Trophoblast cell (in vitro differentiated cells and primary cell): Measurements from ENCODE around the gene UBQLNL.
A peak's percentile ranks its signal among the peaks of the same experiment; 100 is the strongest.

ENCODE experiments used
- DNase-seq, 2 donors: peaks; one replicate each; pipeline ENCODE4 v3.0.0-alpha.2; 2016
- H2AFZ ChIP-seq: 2 replicates; pipeline ENCODE4 v1.6.1; 2013; ENCODE audit warnings: low read length, moderate library complexity, mild to moderate bottlenecking; ENCODE audit not compliant: insufficient read depth, poor library complexity
- H2AK5ac ChIP-seq: 2 replicates; pipeline ENCODE4 v1.6.1; 2013; ENCODE audit warnings: mild to moderate bottlenecking, low read length
- H2BK120ac ChIP-seq: 2 replicates; pipeline ENCODE4 v1.6.1; 2013; ENCODE audit warnings: low read length, mild to moderate bottlenecking, moderate library complexity; ENCODE audit not compliant: insufficient read depth, poor library complexity
- H2BK12ac ChIP-seq: 2 replicates; pipeline ENCODE4 v1.6.1; 2013; ENCODE audit warnings: mild to moderate bottlenecking, low read length, moderate library complexity
- H2BK5ac ChIP-seq: 2 replicates; pipeline ENCODE4 v1.6.1; 2013; ENCODE audit warnings: low read length, low read depth, moderate library complexity, mild to moderate bottlenecking; ENCODE audit not compliant: poor library complexity
- H3K14ac ChIP-seq: 2 replicates; pipeline ENCODE4 v1.6.1; 2013; ENCODE audit warnings: mild to moderate bottlenecking, low read length
- H3K18ac ChIP-seq: 2 replicates; pipeline ENCODE4 v1.6.1; 2013; ENCODE audit warnings: mild to moderate bottlenecking, low read length
- H3K23ac ChIP-seq: 2 replicates; pipeline ENCODE4 v1.6.1; 2013; ENCODE audit warnings: low read length
- H3K27ac ChIP-seq: 2 replicates; pipeline ENCODE4 v1.5.1; 2013; ENCODE audit warnings: low read depth, mild to moderate bottlenecking, inconsistent platforms, low read length, moderate library complexity
- H3K27me3 ChIP-seq: 2 replicates; pipeline ENCODE4 v1.6.1; 2013; ENCODE audit warnings: inconsistent platforms, mild to moderate bottlenecking, low read length, moderate library complexity; ENCODE audit not compliant: insufficient read depth
- H3K36me3 ChIP-seq, 2 experiments: 1 replicate in 1 of 2; 2 replicates in 1 of 2; pipeline ENCODE4 v1.6.1; 2013; ENCODE audit warnings: low read length in 2 of 2, mild to moderate bottlenecking in 2 of 2, moderate library complexity in 1 of 2; ENCODE audit not compliant: insufficient read depth in 2 of 2, control insufficient read depth in 1 of 2
- H3K4ac ChIP-seq: 2 replicates; pipeline ENCODE4 v1.6.1; 2013; ENCODE audit warnings: low read depth, mild to moderate bottlenecking, low read length, moderate library complexity
- H3K4me1 ChIP-seq, 2 experiments: 1 replicate in 1 of 2; 2 replicates in 1 of 2; pipeline ENCODE4 v1.6.1; 2013; ENCODE audit warnings: low read length in 2 of 2, mild to moderate bottlenecking in 2 of 2, moderate library complexity in 1 of 2; ENCODE audit not compliant: insufficient read depth in 2 of 2, control insufficient read depth in 1 of 2
- H3K4me2 ChIP-seq: 2 replicates; pipeline ENCODE4 v1.6.1; 2013; ENCODE audit warnings: inconsistent platforms, mild to moderate bottlenecking, low read length, moderate library complexity
- H3K4me3 ChIP-seq: 2 replicates; pipeline ENCODE4 v1.5.1; 2013; ENCODE audit warnings: mild to moderate bottlenecking, low read depth, low read length, inconsistent platforms
- H3K79me1 ChIP-seq: one replicate; pipeline ENCODE4 v1.6.1; 2013; ENCODE audit warnings: low read length
- H3K79me2 ChIP-seq: 2 replicates; pipeline ENCODE4 v1.6.1; 2013; ENCODE audit warnings: low read length, mild to moderate bottlenecking; ENCODE audit not compliant: control insufficient read depth, insufficient read depth, poor library complexity
- H3K9ac ChIP-seq: 2 replicates; pipeline ENCODE4 v1.6.1; 2013; ENCODE audit warnings: mild to moderate bottlenecking, low read length
- H3K9me3 ChIP-seq: 2 replicates; pipeline ENCODE4 v1.6.1; 2013; ENCODE audit warnings: low read depth, mild to moderate bottlenecking, control low read depth, inconsistent platforms, low read length; ENCODE audit not compliant: insufficient read depth
- H4K12ac ChIP-seq: 2 replicates; pipeline ENCODE4 v1.6.1; 2013; ENCODE audit warnings: low read depth, mild to moderate bottlenecking, low read length, moderate library complexity
- H4K8ac ChIP-seq: 2 replicates; pipeline ENCODE4 v1.6.1; 2013; ENCODE audit warnings: low read depth, mild to moderate bottlenecking, low read length, moderate library complexity
- H4K91ac ChIP-seq: one replicate; pipeline ENCODE4 v1.6.1; 2013; ENCODE audit warnings: low read depth, mild to moderate bottlenecking, low read length, moderate library complexity
- WGBS: extraction: QIAGEN DNeasy Blood & Tissue Kit; methylation state at CpG from one replicate; pipeline ENCODE4 v1.1.7; 2013; ENCODE audit warnings: missing lambda C conversion rate; ENCODE audit not compliant: insufficient read length, insufficient coverage; ENCODE audit errors: extremely low coverage; 5-methylcytosine and 5-hydroxymethylcytosine counted together

Gene UBQLNL

GRCh38 chr11:5508605-5509004 is 7.9 kb downstream of the UBQLNL start:
- Histone ChIP-seq H3K23ac (no peak overlapping the region), H3K4me2 (no peak overlapping the region), H3K4ac (no peak overlapping the region), H3K14ac (no peak overlapping the region), H2AFZ (no peak overlapping the region), H3K79me2 (no peaks in the 10 kb centered on the region), H3K79me1 (no peaks in the 10 kb centered on the region), H3K4me3 (no peak overlapping the region), H4K8ac (no peak overlapping the region), H3K9ac (no peak overlapping the region), H3K18ac (no peak overlapping the region), H2BK5ac (no peak overlapping the region), H2BK12ac (no peak overlapping the region), H3K4me1 (no peaks in the 10 kb centered on the region), H4K12ac (no peak overlapping the region), H4K91ac (no peak overlapping the region), H3K36me3 (no peaks in the 10 kb centered on the region), H3K9me3 (peaks cover 4% of the 10 kb centered on the region), H2BK120ac (no peak overlapping the region), H2AK5ac (no peak overlapping the region), H3K27me3 (no peaks in the 10 kb centered on the region), H3K27ac (no peak overlapping the region)
- DNase-seq: peak; percentile 9 to 43
- WGBS: no CpG with 5 or more reads among the region's 8 CpGs

- H3K27ac ChIP-seq: no peak overlapping the region
- H4K12ac ChIP-seq: no peak overlapping the region
- no peaks in the 10 kb centered on the region for H3K36me3 ChIP-seq
- H3K4me1 ChIP-seq: no peaks in the 10 kb centered on the region
- H3K79me1 ChIP-seq: no peaks in the 10 kb centered on the region
- no peak overlapping the region for H2AK5ac ChIP-seq
- H3K4me2 ChIP-seq: no peak overlapping the region
- no CpG with 5 or more reads among the region's 6 CpGs for WGBS
- H3K9ac ChIP-seq: no peak overlapping the region
- H3K4ac ChIP-seq: no peak overlapping the region
- peak in 1 of 2 donors; percentile 27 for DNase-seq
- no peak overlapping the region for H2BK120ac ChIP-seq
- no peak overlapping the region for H2BK12ac ChIP-seq
- no peaks in the 10 kb centered on the region for H3K79me2 ChIP-seq
- H3K9me3 ChIP-seq: peaks cover 4% of the 10 kb centered on the region
- no peak overlapping the region for H3K23ac ChIP-seq
- no peak overlapping the region for H2BK5ac ChIP-seq
- no peak overlapping the region for H4K91ac ChIP-seq
- no peak overlapping the region for H3K18ac ChIP-seq
- no peak overlapping the region for H4K8ac ChIP-seq
- no peak overlapping the region for H3K14ac ChIP-seq
- H3K27me3 ChIP-seq: no peaks in the 10 kb centered on the region
- H3K4me3 ChIP-seq: no peak overlapping the region
- H2AFZ ChIP-seq: no peak overlapping the region
Measured at GRCh38 chr11:5507933-5508305, 8.6 kb downstream of the UBQLNL start.

DNA sequence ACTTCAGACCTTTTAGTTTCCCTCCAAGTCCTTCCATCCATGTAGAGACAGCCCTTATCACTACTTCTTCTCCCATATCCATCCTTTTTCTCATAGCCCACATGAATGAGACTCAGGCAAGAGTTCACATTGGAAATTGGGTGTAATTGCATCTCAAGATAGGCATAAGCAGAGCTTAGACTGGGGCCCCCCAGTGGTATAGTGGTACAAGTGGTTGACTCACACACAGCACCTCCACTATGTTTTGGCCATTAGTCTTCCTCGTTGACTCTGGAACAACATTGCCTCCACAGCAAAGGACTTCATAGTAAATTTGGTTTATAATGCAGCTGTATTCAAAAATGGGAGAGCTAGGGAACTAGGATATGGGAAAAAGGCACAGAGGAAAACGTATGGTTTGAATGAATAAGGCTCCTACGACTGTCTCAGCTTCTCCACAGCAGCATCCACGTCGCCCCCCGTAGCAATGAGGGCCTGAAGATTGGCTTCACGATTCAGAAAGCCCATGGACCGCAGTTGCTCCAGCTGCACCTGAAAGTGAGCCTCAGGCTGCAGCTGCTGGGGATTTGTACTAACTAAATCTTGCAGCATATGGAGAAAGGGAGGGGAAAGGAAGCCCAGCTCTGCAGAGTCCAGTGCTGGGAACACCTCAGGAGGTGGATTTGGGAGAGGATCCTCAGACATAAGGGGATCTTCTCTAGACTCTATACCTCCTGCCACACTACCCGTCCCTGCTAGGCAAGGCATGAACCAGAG is 9.1 kb downstream of the UBQLNL start:
- H3K4me1 ChIP-seq: no peaks in the 10 kb centered on the region
- no peaks in the 10 kb centered on the region for H3K79me2 ChIP-seq
- H3K18ac ChIP-seq: no peak overlapping the region
- no peak overlapping the region for H4K12ac ChIP-seq
- H3K23ac ChIP-seq: no peak overlapping the region
- no peak overlapping the region for H3K27ac ChIP-seq
- H2AFZ ChIP-seq: no peak overlapping the region
- no peak overlapping the region for H3K4ac ChIP-seq
- no peak overlapping the region for H3K14ac ChIP-seq
- H3K4me2 ChIP-seq: no peak overlapping the region
- H3K79me1 ChIP-seq: no peaks in the 10 kb centered on the region
- H3K9me3 ChIP-seq: peaks cover 4% of the 10 kb centered on the region
- H4K8ac ChIP-seq: no peak overlapping the region
- no peak for DNase-seq
- WGBS: no CpG with 5 or more reads among the region's 9 CpGs
- no peaks in the 10 kb centered on the region for H3K27me3 ChIP-seq
- H3K36me3 ChIP-seq: no peaks in the 10 kb centered on the region
- H3K9ac ChIP-seq: no peak overlapping the region
- no peak overlapping the region for H2AK5ac ChIP-seq
- H4K91ac ChIP-seq: no peak overlapping the region
- no peak overlapping the region for H2BK5ac ChIP-seq
- no peak overlapping the region for H3K4me3 ChIP-seq
- no peak overlapping the region for H2BK12ac ChIP-seq
- no peak overlapping the region for H2BK120ac ChIP-seq

GRCh38 chr11:5505363-5506048 is 11.0 kb downstream of the UBQLNL start:
- no peaks in the 10 kb centered on the region for H3K36me3 ChIP-seq
- no CpG with 5 or more reads among the region's 9 CpGs for WGBS

More at GRCh38 chr11:5505363-5506048, 11.0 kb downstream of the UBQLNL start:
- no peak for DNase-seq
- Histone ChIP-seq H2AFZ (no peak overlapping the region), H3K9me3 (peaks cover 4% of the 10 kb centered on the region), H4K91ac (no peak overlapping the region), H4K12ac (no peak overlapping the region), H4K8ac (no peak overlapping the region), H3K79me1 (no peaks in the 10 kb centered on the region), H2BK120ac (no peak overlapping the region), H3K18ac (no peak overlapping the region), H3K4ac (no peak overlapping the region), H3K9ac (no peak overlapping the region), H3K27me3 (no peaks in the 10 kb centered on the region), H3K4me1 (no peaks in the 10 kb centered on the region), H3K4me2 (no peak overlapping the region), H2BK12ac (no peak overlapping the region), H3K4me3 (no peak overlapping the region), H3K79me2 (no peaks in the 10 kb centered on the region), H2AK5ac (no peak overlapping the region), H3K27ac (no peak overlapping the region), H3K23ac (no peak overlapping the region), H3K14ac (no peak overlapping the region), H2BK5ac (no peak overlapping the region)
